Hepatocyte (in vitro differentiated cells): ENCODE measurements around the gene SH3BP2. TPM values are rescaled to one million over a fixed set of nuclear protein-coding genes. Genes with fewer than 3 reads are reported as not detected.

ENCODE experiments used
- DNase-seq: peaks from one replicate; pipeline ENCODE4 v3.0.0-alpha.2; 2016; ENCODE audit warnings: low spot score
- H2AFZ ChIP-seq: fragments of 200-600 bp; sonication (generic); 2 replicates; pipeline ENCODE4 v1.6.0; 2016; ENCODE audit warnings: antibody characterized with exemption, mild to moderate bottlenecking
- H3K27ac ChIP-seq: fragments of 200-600 bp; sonication (generic); 2 replicates; pipeline ENCODE4 v1.5.1; 2016; ENCODE audit warnings: mild to moderate bottlenecking
- H3K27me3 ChIP-seq: fragments of 200-600 bp; sonication (generic); 2 replicates; pipeline ENCODE4 v1.6.1; 2016
- H3K36me3 ChIP-seq: fragments of 200-600 bp; sonication (generic); replicated peaks from 2 replicates; pipeline ENCODE4 v1.5.1; 2016; ENCODE audit warnings: low read depth; ENCODE audit not compliant: insufficient read depth
- H3K4me1 ChIP-seq: fragments of 200-600 bp; sonication (generic); 2 replicates; pipeline ENCODE4 v1.5.1; 2016; ENCODE audit warnings: mild to moderate bottlenecking, moderate library complexity; ENCODE audit not compliant: insufficient read depth
- H3K4me2 ChIP-seq: fragments of 200-600 bp; sonication (generic); 2 replicates; pipeline ENCODE4 v1.6.0; 2016
- H3K4me3 ChIP-seq: fragments of 200-600 bp; sonication (generic); 2 replicates; pipeline ENCODE4 v1.5.1; 2016; ENCODE audit warnings: mild to moderate bottlenecking
- H3K79me2 ChIP-seq: fragments of 200-600 bp; sonication (generic); 2 replicates; pipeline ENCODE4 v1.6.0; 2017; ENCODE audit warnings: mild to moderate bottlenecking
- H3K9me2 ChIP-seq: fragments of 200-600 bp; sonication (generic); replicated peaks from 2 replicates; pipeline ENCODE4 v1.6.0; 2017; ENCODE audit warnings: mild to moderate bottlenecking; ENCODE audit not compliant: insufficient read depth
- H3K9me3 ChIP-seq: fragments of 200-600 bp; sonication (generic); 2 replicates; pipeline ENCODE4 v1.5.1; 2016; ENCODE audit warnings: low read depth, mild to moderate bottlenecking
- H4K20me1 ChIP-seq: fragments of 200-600 bp; sonication (generic); 2 replicates; pipeline ENCODE4 v1.6.0; 2016; ENCODE audit warnings: mild to moderate bottlenecking; ENCODE audit not compliant: insufficient read depth, poor library complexity, severe bottlenecking
- EZH2 ChIP-seq: fragments of 200-600 bp; sonication (generic); IDR thresholded peaks from 2 replicates; pipeline ENCODE4 v1.6.1; 2016; ENCODE audit warnings: antibody characterized with exemption, mild to moderate bottlenecking, borderline replicate concordance
- EZH2phosphoT487 ChIP-seq: fragments of 200-600 bp; sonication (generic); IDR thresholded peaks from one replicate; pipeline ENCODE4 v1.6.1; 2018; ENCODE audit warnings: antibody characterized with exemption, mild to moderate bottlenecking, low read depth, moderate library complexity; ENCODE audit not compliant: unreplicated experiment, severe bottlenecking
- WGBS: methylation state at CpG from one replicate; pipeline ENCODE4 v1.1.6; 2016; ENCODE audit warnings: low lambda C conversion rate; ENCODE audit errors: missing lambda C conversion rate; 5-methylcytosine and 5-hydroxymethylcytosine counted together
- polyA plus RNA-seq: library from polyadenylated mRNA; unstranded; fragments of >200 nt; fragmentation: Nextera tagmentation; extraction: Ambion mirVana; gene quantifications from 2 replicates; pipeline ENCODE4 v1.2.1, GENCODE V29; 2016
- total RNA-seq: library from RNA; depleted of rRNA; stranded (reverse); fragments of >200 nt; gene quantifications from 2 replicates; pipeline ENCODE4 v1.2.3, GENCODE V29; 2014
- TF ChIP-seq, protein P1 (sequence below): fragments of 200-600 bp; sonication (generic); IDR thresholded peaks from 2 replicates; pipeline ENCODE4 v1.5.1; 2016; ENCODE audit warnings: antibody characterized with exemption, mild to moderate bottlenecking; ENCODE audit not compliant: poor library complexity

The SH3BP2 gene
- total and polyA plus RNA-seq, 2 experiments from 2014 or later: 24.3 to 25.7 TPM

DNA sequence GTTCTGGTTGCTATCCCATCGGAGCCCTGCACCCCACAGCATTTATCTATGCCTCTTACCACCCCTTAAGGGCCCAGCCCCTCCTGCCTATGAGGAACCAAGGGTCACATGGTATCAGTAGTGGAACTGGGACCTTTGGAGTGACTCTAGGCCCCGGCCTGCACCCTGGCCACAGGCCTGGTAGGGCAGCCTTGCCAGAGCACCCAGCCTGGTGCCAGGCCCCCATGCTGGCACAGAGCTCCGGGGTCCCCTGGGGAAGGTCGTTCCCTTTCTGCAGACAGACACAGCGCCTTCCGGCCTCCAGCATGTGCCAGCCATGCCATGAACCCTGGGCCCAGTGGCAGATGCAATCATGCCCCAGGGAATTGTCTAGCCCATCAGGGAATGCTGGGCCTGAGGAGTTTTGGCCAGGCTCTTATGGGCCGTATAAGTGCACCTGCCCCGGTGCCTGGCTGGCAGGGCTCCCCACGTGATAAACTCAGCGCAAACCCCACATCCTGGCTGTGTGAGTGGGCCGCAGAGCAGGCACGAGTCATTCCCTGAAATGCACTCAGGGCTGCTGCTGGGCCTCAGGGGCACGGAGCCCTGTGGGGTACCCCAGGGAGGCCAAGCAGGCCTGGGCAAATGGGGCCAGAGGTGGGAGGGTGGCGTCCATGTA lies 30.9 kb downstream of the SH3BP2 start:
- WGBS: 97% methylated on average over 14 of the region's 14 CpGs
- no peak overlapping the region for H3K4me3 ChIP-seq
- no peaks in the 10 kb centered on the region for H3K9me3 ChIP-seq
- H3K4me1 ChIP-seq: no peaks in the 10 kb centered on the region
- TF ChIP-seq EZH2 (no peak), EZH2phosphoT487 (no peak)
- TF ChIP-seq, protein P1, sequence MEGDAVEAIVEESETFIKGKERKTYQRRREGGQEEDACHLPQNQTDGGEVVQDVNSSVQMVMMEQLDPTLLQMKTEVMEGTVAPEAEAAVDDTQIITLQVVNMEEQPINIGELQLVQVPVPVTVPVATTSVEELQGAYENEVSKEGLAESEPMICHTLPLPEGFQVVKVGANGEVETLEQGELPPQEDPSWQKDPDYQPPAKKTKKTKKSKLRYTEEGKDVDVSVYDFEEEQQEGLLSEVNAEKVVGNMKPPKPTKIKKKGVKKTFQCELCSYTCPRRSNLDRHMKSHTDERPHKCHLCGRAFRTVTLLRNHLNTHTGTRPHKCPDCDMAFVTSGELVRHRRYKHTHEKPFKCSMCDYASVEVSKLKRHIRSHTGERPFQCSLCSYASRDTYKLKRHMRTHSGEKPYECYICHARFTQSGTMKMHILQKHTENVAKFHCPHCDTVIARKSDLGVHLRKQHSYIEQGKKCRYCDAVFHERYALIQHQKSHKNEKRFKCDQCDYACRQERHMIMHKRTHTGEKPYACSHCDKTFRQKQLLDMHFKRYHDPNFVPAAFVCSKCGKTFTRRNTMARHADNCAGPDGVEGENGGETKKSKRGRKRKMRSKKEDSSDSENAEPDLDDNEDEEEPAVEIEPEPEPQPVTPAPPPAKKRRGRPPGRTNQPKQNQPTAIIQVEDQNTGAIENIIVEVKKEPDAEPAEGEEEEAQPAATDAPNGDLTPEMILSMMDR: no peak
- peaks cover 2% of the 10 kb centered on the region for H4K20me1 ChIP-seq
- no peaks in the 10 kb centered on the region for H3K9me2 ChIP-seq
- H3K27ac ChIP-seq: no peak overlapping the region
- peaks cover 18% of the 10 kb centered on the region for H3K79me2 ChIP-seq
- H2AFZ ChIP-seq: no peak overlapping the region
- no peak for DNase-seq
- no peaks in the 10 kb centered on the region for H3K36me3 ChIP-seq
- H3K4me2 ChIP-seq: no peak overlapping the region
- no peaks in the 10 kb centered on the region for H3K27me3 ChIP-seq

DNA sequence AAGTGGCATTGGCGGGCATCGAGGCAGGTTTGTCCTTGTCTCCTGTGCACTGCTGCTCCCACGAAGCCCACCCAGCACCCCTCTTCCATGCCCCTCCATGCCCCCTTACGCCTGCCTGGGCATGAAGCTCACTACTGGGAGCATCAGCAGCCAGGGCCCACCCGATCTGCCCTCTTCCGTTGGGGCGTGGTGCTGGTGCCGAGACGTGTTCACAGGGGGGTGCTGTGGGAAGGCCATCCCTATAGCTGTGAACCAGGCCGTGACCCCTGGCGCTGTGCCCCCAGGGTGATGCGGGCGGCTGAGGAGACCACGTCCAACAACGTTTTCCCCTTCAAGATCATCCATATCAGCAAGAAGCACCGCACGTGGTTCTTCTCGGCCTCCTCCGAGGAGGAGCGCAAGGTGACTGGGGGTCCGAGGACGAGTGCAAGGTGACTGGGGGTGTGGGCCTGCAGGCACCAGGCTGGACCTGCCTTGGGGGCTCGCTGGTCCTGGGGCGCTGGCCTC lies 31.5 kb downstream of the SH3BP2 start:
- H2AFZ ChIP-seq: no peak overlapping the region
- no peak overlapping the region for H3K27ac ChIP-seq
- no peak overlapping the region for H3K4me3 ChIP-seq
- no peaks in the 10 kb centered on the region for H3K9me2 ChIP-seq
- DNase-seq: no peak
- no peaks in the 10 kb centered on the region for H3K36me3 ChIP-seq
- H3K4me2 ChIP-seq: no peak overlapping the region
- H3K9me3 ChIP-seq: no peaks in the 10 kb centered on the region
- WGBS: 91% methylated on average over 22 of the region's 24 CpGs
- peaks cover 12% of the 10 kb centered on the region for H3K79me2 ChIP-seq
- TF ChIP-seq EZH2 (no peak), EZH2phosphoT487 (no peak)
- TF ChIP-seq, protein P1: no peak
- peaks cover 2% of the 10 kb centered on the region for H4K20me1 ChIP-seq
- no peaks in the 10 kb centered on the region for H3K27me3 ChIP-seq
- no peaks in the 10 kb centered on the region for H3K4me1 ChIP-seq

DNA sequence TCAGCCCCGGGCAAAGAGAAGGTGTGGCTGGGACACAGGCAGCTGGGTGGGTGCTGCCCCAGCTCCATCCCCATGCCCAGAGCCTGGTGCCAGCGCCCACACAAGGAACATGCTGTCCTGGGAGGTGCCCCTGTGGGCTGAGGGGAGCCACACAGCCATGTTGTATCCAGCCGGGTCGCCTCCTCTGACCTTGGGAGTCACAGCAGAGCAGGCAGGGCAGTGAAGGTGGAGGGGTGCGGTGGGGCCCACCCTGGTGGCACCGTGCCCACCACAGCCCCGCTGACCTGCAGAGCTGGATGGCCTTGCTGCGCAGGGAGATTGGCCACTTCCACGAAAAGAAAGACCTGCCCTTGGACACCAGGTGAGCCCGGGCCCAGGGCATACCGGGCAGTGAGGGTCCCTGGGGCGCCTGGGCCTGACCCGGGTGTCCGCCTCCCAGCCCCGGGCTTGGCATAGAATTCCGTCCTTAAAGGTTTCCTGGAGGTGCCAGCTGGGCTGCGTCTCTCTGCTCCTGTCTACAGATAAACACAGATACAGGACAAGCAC lies 32.0 kb downstream of the SH3BP2 start:
- H3K36me3 ChIP-seq: no peaks in the 10 kb centered on the region
- no peak overlapping the region for H3K4me3 ChIP-seq
- H3K9me3 ChIP-seq: no peaks in the 10 kb centered on the region
- TF ChIP-seq EZH2 (no peak), EZH2phosphoT487 (no peak)
- TF ChIP-seq, protein P1: no peak
- no peaks in the 10 kb centered on the region for H3K27me3 ChIP-seq
- peaks cover 2% of the 10 kb centered on the region for H4K20me1 ChIP-seq
- H2AFZ ChIP-seq: no peak overlapping the region
- 96% methylated on average over 17 of the region's 17 CpGs for whole genome bisulfite sequencing
- peaks cover 8% of the 10 kb centered on the region for H3K79me2 ChIP-seq
- no peak overlapping the region for H3K27ac ChIP-seq
- no peak for DNase-seq
- no peaks in the 10 kb centered on the region for H3K9me2 ChIP-seq
- no peaks in the 10 kb centered on the region for H3K4me1 ChIP-seq
- no peak overlapping the region for H3K4me2 ChIP-seq
